WTC11 (cell line): ENCODE results near the gene TMC4. TPM values are rescaled to one million over a fixed set of nuclear protein-coding genes. Genes with fewer than 3 reads are reported as not detected.
A peak's percentile ranks its signal among the peaks of the same experiment; 100 is the strongest.
"Not testable (repeated sequence)": the region's sequence is repeated elsewhere in the genome, so short reads cannot be mapped to it uniquely, and the experiment has no call there.

ENCODE experiments used
- ATAC-seq: fragments of 200-7000 bp; cut with Tn5 transposase; 2 replicates; pipeline ENCODE4 v1.10.0; 2021; ENCODE audit warnings: mild to moderate bottlenecking, moderate library complexity
- CTCF ChIA-PET: fragments of 300-600 bp; sonication (Branson Sonifier 250); formaldehyde crosslinking; loops from one replicate; lab custom pipeline; 2021; ENCODE audit warnings: antibody characterized with exemption; lab: Charles Lee
- POLR2A ChIA-PET: fragments of 350-600 bp; sonication (Branson Sonifier 250); formaldehyde crosslinking; loops from one replicate; lab custom pipeline; 2021; ENCODE audit warnings: antibody characterized with exemption; lab: Charles Lee
- DNase-seq: peaks from one replicate; pipeline ENCODE4 v3.0.0; 2021; ENCODE audit warnings: low spot score
- H3K27ac Mint-ChIP-seq: 2 replicates; pipeline ENCODE4 v1.8.0; 2021; ENCODE audit warnings: mixed read lengths
- H3K27me3 Mint-ChIP-seq: 2 replicates; pipeline ENCODE4 v1.8.0; 2021; ENCODE audit warnings: low read depth, mild to moderate bottlenecking, moderate library complexity, mixed read lengths
- H3K36me3 Mint-ChIP-seq: 2 replicates; pipeline ENCODE4 v1.8.0; 2021; ENCODE audit warnings: mixed read lengths
- H3K4me1 Mint-ChIP-seq: 2 replicates; pipeline ENCODE4 v1.8.0; 2022; ENCODE audit warnings: mixed read lengths
- H3K4me3 Mint-ChIP-seq: 2 replicates; pipeline ENCODE4 v1.8.0; 2021; ENCODE audit warnings: mild to moderate bottlenecking, moderate library complexity, mixed read lengths
- H3K9me3 Mint-ChIP-seq: 2 replicates; pipeline ENCODE4 v1.8.0; 2021; ENCODE audit warnings: mixed read lengths
- FOXP1 ChIP-seq: sonication (generic); formaldehyde crosslinking; IDR thresholded peaks from 2 replicates; pipeline ENCODE4 v1.8.0; 2022; ENCODE audit warnings: missing genetic modification reagents, mild to moderate bottlenecking, moderate library complexity, borderline replicate concordance
- GABPB1 ChIP-seq: sonication (generic); formaldehyde crosslinking; IDR thresholded peaks from 2 replicates; pipeline ENCODE4 v1.8.1; 2023; ENCODE audit warnings: mild to moderate bottlenecking, missing genetic modification reagents
- IRF2 ChIP-seq: sonication (generic); formaldehyde crosslinking; IDR thresholded peaks from 2 replicates; pipeline ENCODE4 v1.8.0; 2022; ENCODE audit warnings: low read depth, missing genetic modification reagents, borderline replicate concordance
- MYBL2 ChIP-seq: sonication (generic); formaldehyde crosslinking; IDR thresholded peaks from 2 replicates; pipeline ENCODE4 v1.8.1; 2023; ENCODE audit warnings: mild to moderate bottlenecking, moderate library complexity, missing genetic modification reagents
- TEAD1 ChIP-seq: sonication (generic); formaldehyde crosslinking; IDR thresholded peaks from 2 replicates; pipeline ENCODE4 v1.8.0; 2022; ENCODE audit warnings: mild to moderate bottlenecking, missing genetic modification reagents
- TP53 ChIP-seq: sonication (generic); formaldehyde crosslinking; IDR thresholded peaks from 2 replicates; pipeline ENCODE4 v1.8.1; 2023; ENCODE audit warnings: mild to moderate bottlenecking, missing genetic modification reagents
- ZNF263 ChIP-seq: sonication (generic); formaldehyde crosslinking; IDR thresholded peaks from 2 replicates; pipeline ENCODE4 v1.8.1; 2022; ENCODE audit warnings: low read depth, mild to moderate bottlenecking, moderate library complexity, missing genetic modification reagents
- ZNF416 ChIP-seq: fragments of 250-450 bp; sonication (Bioruptor Pico); IDR thresholded peaks from 2 replicates; pipeline ENCODE4 v1.9.0; 2021; ENCODE audit warnings: mild to moderate bottlenecking, inconsistent platforms
- total RNA-seq: library from RNA; stranded (reverse); gene quantifications from 3 replicates; pipeline ENCODE4 v1.2.3, GENCODE V29; 2021
- TF ChIP-seq, protein P1 (sequence below): sonication (generic); formaldehyde crosslinking; IDR thresholded peaks from 2 replicates; pipeline ENCODE4 v1.8.0; 2022; ENCODE audit warnings: missing genetic modification reagents
- TF ChIP-seq, protein P2 (sequence below): fragments of 250-450 bp; sonication (Bioruptor Pico); IDR thresholded peaks from 2 replicates; pipeline ENCODE4 v1.9.0; 2021; ENCODE audit warnings: moderate library complexity, mild to moderate bottlenecking, inconsistent platforms, borderline replicate concordance
- TF ChIP-seq, protein P3 (sequence below): sonication (generic); formaldehyde crosslinking; IDR thresholded peaks from 2 replicates; pipeline ENCODE4 v1.8.1; 2022; ENCODE audit warnings: low read depth, mild to moderate bottlenecking, moderate library complexity, missing genetic modification reagents, borderline replicate concordance
- TF ChIP-seq, protein P4 (sequence below): fragments of 250-450 bp; sonication (Bioruptor Pico); IDR thresholded peaks from 2 replicates; pipeline ENCODE4 v1.9.0; 2021; ENCODE audit warnings: mild to moderate bottlenecking
- TF ChIP-seq, protein P5 (sequence below): sonication (generic); formaldehyde crosslinking; IDR thresholded peaks from 2 replicates; pipeline ENCODE4 v1.8.1; 2023; ENCODE audit warnings: mild to moderate bottlenecking, missing genetic modification reagents, borderline replicate concordance

Gene TMC4
- total RNA-seq, 1 experiment from 2014 or later: 9.3 TPM

DNA sequence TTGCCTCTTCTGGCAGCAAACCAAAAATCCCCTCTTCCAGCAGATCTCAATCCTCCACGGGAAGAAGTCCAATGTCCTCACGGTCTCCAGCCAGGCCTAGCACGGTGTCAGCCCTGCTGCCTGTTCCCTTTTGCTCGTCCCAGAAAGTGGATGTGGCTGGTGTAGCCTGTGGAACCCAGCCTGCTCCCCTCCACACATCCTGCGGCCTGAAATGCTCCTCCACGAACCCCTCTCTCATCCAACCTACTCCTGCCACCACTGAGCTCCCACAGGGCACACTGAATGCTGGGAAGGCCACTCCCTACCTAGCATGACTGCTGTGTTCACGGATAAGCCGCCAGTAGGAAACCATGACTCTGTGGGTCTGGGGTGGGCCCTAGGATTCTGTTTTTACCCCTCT is 13.4 kb upstream of the TMC4 start:
- ChIA-PET CTCF (interaction anchor here (1.1 kb wide), 1 partner anchor 27 kb away, joined by 3 read pairs; the partner anchor contains the start of gene LENG1), POLR2A (no interaction called here)
- no peak for ATAC-seq
- H3K9me3 Mint-ChIP-seq: no peaks in the 10 kb centered on the region
- DNase-seq: no peak
- H3K27me3 Mint-ChIP-seq: peaks cover 3% of the 10 kb centered on the region; the same call in 1 of the 2 replicates
- no peak overlapping the region for H3K4me3 Mint-ChIP-seq
- H3K36me3 Mint-ChIP-seq: peaks cover 32% of the 10 kb centered on the region
- peak overlapping the region; percentile 23; the same call in 1 of the 2 replicates for H3K27ac Mint-ChIP-seq
- H3K4me1 Mint-ChIP-seq: peaks cover 18% of the 10 kb centered on the region
- TF ChIP-seq GABPB1 (CRISPR knock-in tag): no peak
- TF ChIP-seq, protein P1, sequence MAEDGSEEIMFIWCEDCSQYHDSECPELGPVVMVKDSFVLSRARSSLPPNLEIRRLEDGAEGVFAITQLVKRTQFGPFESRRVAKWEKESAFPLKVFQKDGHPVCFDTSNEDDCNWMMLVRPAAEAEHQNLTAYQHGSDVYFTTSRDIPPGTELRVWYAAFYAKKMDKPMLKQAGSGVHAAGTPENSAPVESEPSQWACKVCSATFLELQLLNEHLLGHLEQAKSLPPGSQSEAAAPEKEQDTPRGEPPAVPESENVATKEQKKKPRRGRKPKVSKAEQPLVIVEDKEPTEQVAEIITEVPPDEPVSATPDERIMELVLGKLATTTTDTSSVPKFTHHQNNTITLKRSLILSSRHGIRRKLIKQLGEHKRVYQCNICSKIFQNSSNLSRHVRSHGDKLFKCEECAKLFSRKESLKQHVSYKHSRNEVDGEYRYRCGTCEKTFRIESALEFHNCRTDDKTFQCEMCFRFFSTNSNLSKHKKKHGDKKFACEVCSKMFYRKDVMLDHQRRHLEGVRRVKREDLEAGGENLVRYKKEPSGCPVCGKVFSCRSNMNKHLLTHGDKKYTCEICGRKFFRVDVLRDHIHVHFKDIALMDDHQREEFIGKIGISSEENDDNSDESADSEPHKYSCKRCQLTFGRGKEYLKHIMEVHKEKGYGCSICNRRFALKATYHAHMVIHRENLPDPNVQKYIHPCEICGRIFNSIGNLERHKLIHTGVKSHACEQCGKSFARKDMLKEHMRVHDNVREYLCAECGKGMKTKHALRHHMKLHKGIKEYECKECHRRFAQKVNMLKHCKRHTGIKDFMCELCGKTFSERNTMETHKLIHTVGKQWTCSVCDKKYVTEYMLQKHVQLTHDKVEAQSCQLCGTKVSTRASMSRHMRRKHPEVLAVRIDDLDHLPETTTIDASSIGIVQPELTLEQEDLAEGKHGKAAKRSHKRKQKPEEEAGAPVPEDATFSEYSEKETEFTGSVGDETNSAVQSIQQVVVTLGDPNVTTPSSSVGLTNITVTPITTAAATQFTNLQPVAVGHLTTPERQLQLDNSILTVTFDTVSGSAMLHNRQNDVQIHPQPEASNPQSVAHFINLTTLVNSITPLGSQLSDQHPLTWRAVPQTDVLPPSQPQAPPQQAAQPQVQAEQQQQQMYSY (CRISPR knock-in tag): no peak

DNA sequence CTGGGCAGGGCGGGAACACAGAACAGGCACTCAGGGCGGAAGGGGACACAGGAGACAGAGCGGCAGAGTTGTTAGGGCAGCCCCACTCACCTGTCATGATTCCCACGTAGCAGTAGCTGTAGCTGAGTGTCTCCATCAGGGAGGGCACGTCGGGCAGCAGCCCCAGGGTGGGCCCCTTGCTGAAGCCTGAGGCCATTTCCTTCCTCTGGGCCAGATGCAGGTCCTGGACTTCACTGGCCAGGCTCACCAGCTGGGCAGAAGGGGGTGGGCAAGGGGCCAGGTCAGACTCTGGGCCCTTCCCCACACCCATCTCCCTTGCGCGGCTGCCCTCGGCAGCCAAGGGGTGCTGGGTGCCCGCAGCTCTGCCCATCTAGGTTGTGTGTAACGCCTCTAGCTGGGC is 10.5 kb upstream of the TMC4 start:
- ATAC-seq (no peak), DNase-seq (no peak)
- Mint-ChIP-seq H3K4me1 (peaks cover 28% of the 10 kb centered on the region), H3K36me3 (peaks cover 32% of the 10 kb centered on the region), H3K27me3 (no peaks in the 10 kb centered on the region), H3K27ac (no peak overlapping the region), H3K4me3 (no peak overlapping the region), H3K9me3 (no peaks in the 10 kb centered on the region)
- CTCF ChIA-PET: interaction anchor here (0.7 to 1.2 kb wide), 2 partner anchors 12 to 82 kb away, joined by 3 read pairs; no protein-coding TSS in a partner anchor
- TF ChIP-seq, protein P2, sequence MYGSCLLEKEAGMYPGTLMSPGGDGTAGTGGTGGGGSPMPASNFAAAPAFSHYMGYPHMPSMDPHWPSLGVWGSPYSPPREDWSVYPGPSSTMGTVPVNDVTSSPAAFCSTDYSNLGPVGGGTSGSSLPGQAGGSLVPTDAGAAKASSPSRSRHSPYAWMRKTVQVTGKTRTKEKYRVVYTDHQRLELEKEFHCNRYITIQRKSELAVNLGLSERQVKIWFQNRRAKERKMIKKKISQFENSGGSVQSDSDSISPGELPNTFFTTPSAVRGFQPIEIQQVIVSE: no peak
- TF ChIP-seq, protein P3, sequence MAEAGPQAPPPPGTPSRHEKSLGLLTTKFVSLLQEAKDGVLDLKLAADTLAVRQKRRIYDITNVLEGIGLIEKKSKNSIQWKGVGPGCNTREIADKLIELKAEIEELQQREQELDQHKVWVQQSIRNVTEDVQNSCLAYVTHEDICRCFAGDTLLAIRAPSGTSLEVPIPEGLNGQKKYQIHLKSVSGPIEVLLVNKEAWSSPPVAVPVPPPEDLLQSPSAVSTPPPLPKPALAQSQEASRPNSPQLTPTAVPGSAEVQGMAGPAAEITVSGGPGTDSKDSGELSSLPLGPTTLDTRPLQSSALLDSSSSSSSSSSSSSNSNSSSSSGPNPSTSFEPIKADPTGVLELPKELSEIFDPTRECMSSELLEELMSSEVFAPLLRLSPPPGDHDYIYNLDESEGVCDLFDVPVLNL (CRISPR knock-in tag): 0 out of 2 replicates have a peak, but pooled peaks have one; percentile 2
- TF ChIP-seq IRF2 (CRISPR knock-in tag): no peak
- POLR2A ChIA-PET: no interaction called here

DNA sequence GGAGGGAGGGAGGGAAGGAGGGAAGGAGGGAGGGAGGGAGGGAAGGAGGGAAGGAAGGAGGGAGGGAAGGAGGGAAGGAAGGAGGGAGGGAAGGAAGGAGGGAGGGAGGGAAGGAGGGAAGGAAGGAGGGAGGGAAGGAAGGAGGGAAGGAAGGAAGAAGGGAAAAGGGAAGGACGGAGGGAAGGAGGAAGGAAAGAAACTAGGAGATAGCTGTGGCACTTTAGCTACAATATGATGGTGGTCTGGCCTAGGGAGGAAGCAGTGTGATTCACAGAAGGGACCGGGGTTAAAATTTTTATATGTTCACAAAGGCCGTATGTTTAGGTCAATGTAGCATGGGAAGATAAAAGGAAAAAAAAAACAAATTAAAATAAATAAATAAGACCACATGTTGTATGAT is 8.9 kb upstream of the TMC4 start:
- POLR2A ChIA-PET: not testable (repeated sequence)
- CTCF ChIA-PET: interaction anchor here (1.1 to 1.5 kb wide), 2 partner anchors 9 to 84 kb away, joined by 4 to 6 read pairs; partner anchors contain the start of gene TMC4

DNA sequence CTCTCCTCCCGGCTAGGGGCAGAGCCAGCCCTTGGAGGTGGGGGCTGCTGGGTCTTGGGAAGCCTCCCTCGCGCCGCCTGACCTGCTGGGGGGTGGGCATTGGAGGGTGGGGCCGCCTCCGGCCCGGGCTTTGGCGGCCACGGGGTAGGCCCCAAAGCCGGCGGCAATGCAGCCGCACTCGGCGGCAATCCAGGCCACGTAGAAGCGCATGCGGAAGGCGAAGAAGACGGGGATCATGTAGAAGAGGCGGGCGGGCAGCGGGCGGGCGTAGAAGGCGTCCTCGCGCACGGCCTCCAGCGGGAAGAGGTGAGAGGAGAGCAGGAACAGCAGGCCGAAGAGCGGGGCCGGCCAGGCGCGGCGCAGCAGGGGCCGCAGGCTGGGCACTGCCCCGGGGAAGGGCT is 7.7 kb upstream of the TMC4 start:
- no peak for DNase-seq
- no peak for ATAC-seq
- H3K9me3 Mint-ChIP-seq: no peaks in the 10 kb centered on the region
- H3K4me1 Mint-ChIP-seq: peaks cover 17% of the 10 kb centered on the region
- no peak overlapping the region for H3K27ac Mint-ChIP-seq
- CTCF ChIA-PET: interaction anchor here (0.7 to 2.3 kb wide), 15 partner anchors 9 to 259 kb away, joined by 3 to 84 read pairs (median 5); partner anchors contain the start of genes CNOT3, MBOAT7, TSEN34 and TTYH1
- POLR2A ChIA-PET: interaction anchor here (1.0 to 1.3 kb wide), 3 partner anchors 9 to 136 kb away, joined by 4 to 13 read pairs (median 5); partner anchors contain the start of gene MBOAT7
- no peak overlapping the region for H3K4me3 Mint-ChIP-seq
- TF ChIP-seq, protein P4, sequence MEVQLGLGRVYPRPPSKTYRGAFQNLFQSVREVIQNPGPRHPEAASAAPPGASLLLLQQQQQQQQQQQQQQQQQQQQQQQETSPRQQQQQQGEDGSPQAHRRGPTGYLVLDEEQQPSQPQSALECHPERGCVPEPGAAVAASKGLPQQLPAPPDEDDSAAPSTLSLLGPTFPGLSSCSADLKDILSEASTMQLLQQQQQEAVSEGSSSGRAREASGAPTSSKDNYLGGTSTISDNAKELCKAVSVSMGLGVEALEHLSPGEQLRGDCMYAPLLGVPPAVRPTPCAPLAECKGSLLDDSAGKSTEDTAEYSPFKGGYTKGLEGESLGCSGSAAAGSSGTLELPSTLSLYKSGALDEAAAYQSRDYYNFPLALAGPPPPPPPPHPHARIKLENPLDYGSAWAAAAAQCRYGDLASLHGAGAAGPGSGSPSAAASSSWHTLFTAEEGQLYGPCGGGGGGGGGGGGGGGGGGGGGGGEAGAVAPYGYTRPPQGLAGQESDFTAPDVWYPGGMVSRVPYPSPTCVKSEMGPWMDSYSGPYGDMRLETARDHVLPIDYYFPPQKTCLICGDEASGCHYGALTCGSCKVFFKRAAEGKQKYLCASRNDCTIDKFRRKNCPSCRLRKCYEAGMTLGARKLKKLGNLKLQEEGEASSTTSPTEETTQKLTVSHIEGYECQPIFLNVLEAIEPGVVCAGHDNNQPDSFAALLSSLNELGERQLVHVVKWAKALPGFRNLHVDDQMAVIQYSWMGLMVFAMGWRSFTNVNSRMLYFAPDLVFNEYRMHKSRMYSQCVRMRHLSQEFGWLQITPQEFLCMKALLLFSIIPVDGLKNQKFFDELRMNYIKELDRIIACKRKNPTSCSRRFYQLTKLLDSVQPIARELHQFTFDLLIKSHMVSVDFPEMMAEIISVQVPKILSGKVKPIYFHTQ: no peak
- TF ChIP-seq, protein P5, sequence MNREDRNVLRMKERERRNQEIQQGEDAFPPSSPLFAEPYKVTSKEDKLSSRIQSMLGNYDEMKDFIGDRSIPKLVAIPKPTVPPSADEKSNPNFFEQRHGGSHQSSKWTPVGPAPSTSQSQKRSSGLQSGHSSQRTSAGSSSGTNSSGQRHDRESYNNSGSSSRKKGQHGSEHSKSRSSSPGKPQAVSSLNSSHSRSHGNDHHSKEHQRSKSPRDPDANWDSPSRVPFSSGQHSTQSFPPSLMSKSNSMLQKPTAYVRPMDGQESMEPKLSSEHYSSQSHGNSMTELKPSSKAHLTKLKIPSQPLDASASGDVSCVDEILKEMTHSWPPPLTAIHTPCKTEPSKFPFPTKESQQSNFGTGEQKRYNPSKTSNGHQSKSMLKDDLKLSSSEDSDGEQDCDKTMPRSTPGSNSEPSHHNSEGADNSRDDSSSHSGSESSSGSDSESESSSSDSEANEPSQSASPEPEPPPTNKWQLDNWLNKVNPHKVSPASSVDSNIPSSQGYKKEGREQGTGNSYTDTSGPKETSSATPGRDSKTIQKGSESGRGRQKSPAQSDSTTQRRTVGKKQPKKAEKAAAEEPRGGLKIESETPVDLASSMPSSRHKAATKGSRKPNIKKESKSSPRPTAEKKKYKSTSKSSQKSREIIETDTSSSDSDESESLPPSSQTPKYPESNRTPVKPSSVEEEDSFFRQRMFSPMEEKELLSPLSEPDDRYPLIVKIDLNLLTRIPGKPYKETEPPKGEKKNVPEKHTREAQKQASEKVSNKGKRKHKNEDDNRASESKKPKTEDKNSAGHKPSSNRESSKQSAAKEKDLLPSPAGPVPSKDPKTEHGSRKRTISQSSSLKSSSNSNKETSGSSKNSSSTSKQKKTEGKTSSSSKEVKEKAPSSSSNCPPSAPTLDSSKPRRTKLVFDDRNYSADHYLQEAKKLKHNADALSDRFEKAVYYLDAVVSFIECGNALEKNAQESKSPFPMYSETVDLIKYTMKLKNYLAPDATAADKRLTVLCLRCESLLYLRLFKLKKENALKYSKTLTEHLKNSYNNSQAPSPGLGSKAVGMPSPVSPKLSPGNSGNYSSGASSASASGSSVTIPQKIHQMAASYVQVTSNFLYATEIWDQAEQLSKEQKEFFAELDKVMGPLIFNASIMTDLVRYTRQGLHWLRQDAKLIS (CRISPR knock-in tag): no peak
- no peak for TF ChIP-seq MYBL2 (CRISPR knock-in tag)
- no peak for TF ChIP-seq FOXP1
- TF ChIP-seq TP53 (CRISPR knock-in tag): no peak
- no peak for TF ChIP-seq ZNF263 (CRISPR knock-in tag)
- no peak for TF ChIP-seq TEAD1 (CRISPR knock-in tag)
- no peak for TF ChIP-seq ZNF416 (CRISPR knock-in tag)
- TF ChIP-seq, all 79 proteins: peak for 0
- Mint-ChIP-seq H3K27me3 (no peaks in the 10 kb centered on the region), H3K36me3 (peaks cover 28% of the 10 kb centered on the region)

More for the DNA sequence above, 8.9 kb upstream of the TMC4 start:
- DNase-seq, H3K27me3 Mint-ChIP-seq, ATAC-seq, H3K9me3 Mint-ChIP-seq, H3K27ac Mint-ChIP-seq, H3K4me3 Mint-ChIP-seq: not testable (repeated sequence)
- Mint-ChIP-seq H3K36me3 (peaks cover 30% of the 10 kb centered on the region), H3K4me1 (peaks cover 18% of the 10 kb centered on the region)
